ENCODE results near the gene PNPLA5.
"Not testable (repeated sequence)": the region's sequence is repeated elsewhere in the genome, so short reads cannot be mapped to it uniquely, and the experiment has no call there.

Gene PNPLA5

DNA sequence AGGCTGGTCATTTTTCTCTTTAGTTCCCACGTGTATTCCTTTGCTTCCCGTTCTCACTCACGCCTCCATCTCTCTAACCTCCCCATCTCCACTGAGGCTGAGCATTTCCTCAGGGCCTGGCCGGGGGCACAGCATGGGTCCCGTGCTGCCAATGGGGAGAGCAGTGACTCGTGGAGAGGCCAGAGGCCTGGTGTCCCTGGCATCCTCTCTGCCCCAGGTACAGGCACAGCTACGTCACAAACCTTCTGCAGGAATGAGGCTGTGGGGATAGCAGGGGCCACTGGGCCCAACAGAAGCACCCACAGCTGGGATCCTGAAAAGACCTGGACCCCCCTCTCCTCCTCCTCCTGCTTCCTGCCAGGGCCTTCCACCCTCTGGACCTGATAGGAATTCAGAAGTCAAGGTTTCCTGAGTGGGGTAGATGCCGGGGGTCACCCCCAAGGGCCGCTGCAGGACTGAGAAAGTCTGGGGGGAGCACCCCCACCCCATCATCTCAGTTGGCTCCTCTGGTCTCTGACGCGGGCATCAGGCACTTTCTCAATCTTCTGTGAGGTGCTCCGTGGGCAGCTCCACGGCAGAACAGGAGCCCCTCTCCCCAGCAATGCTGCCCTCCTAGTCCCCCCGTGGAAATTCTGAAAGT is 11.8 kb downstream of the PNPLA5 start:
- no peak for DNase-seq

GRCh38 chr22:43878831-43879550 is 12.8 kb downstream of the PNPLA5 start:
- in situ Hi-C loops (cut with HindIII; ENCODE audit: low pct_ligation_motif_present, low sequenced_read_pairs), result no loop called here

More for the DNA sequence above, 11.8 kb downstream of the PNPLA5 start:
- in situ Hi-C loops (cut with HindIII; ENCODE audit: low pct_ligation_motif_present, low sequenced_read_pairs), result no loop called here
- H3K36me3 ChIP-seq (replicated peaks), result no peaks in the 10 kb centered on the region
- no peak for TF ChIP-seq CTCF (IDR thresholded peaks at IDR 0.05; ENCODE audit: low read depth, low read length, missing control alignments)
- H3K27ac ChIP-seq, result no peak overlapping the region
- peaks cover 2% of the 10 kb centered on the region for H3K27me3 ChIP-seq (replicated peaks)
- H3K4me3 ChIP-seq (ENCODE audit: low read depth, low read length), result no peak overlapping the region

GRCh38 chr22:43878079-43878795 is 13.6 kb downstream of the PNPLA5 start:
- no peak for TF ChIP-seq CTCF (IDR thresholded peaks at IDR 0.05; ENCODE audit: low read depth, low read length, missing control alignments)
- Histone ChIP-seq H3K27me3 (replicated peaks) (peaks cover 2% of the 10 kb centered on the region), H3K4me3 (ENCODE audit: low read depth, low read length) (no peak overlapping the region), H3K27ac (no peak overlapping the region), H3K36me3 (replicated peaks) (no peaks in the 10 kb centered on the region)
- in situ Hi-C loops (cut with HindIII; ENCODE audit: low pct_ligation_motif_present, low sequenced_read_pairs), result no loop called here
- DNase-seq, result no peak

More at GRCh38 chr22:43878831-43879550, 12.8 kb downstream of the PNPLA5 start:
- no peak overlapping the region for H3K4me3 ChIP-seq (ENCODE audit: low read depth, low read length)
- peaks cover 2% of the 10 kb centered on the region for H3K27me3 ChIP-seq (replicated peaks)
- no peaks in the 10 kb centered on the region for H3K36me3 ChIP-seq (replicated peaks)
- no peak for DNase-seq
- no peak for TF ChIP-seq CTCF (IDR thresholded peaks at IDR 0.05; ENCODE audit: low read depth, low read length, missing control alignments)
- no peak overlapping the region for H3K27ac ChIP-seq

- H3K4me3 ChIP-seq (ENCODE audit: low read depth, low read length), result no peak overlapping the region
- in situ Hi-C loops (cut with HindIII; ENCODE audit: low pct_ligation_motif_present, low sequenced_read_pairs), result no loop called here
- TF ChIP-seq CTCF (IDR thresholded peaks at IDR 0.05; ENCODE audit: low read depth, low read length, missing control alignments), result no peak
- H3K27ac ChIP-seq, result no peak overlapping the region
- H3K27me3 ChIP-seq (replicated peaks), result peaks cover 2% of the 10 kb centered on the region
- no peaks in the 10 kb centered on the region for H3K36me3 ChIP-seq (replicated peaks)
- DNase-seq, result no peak
Measured at GRCh38 chr22:43876866-43877509, 14.8 kb downstream of the PNPLA5 start.

DNA sequence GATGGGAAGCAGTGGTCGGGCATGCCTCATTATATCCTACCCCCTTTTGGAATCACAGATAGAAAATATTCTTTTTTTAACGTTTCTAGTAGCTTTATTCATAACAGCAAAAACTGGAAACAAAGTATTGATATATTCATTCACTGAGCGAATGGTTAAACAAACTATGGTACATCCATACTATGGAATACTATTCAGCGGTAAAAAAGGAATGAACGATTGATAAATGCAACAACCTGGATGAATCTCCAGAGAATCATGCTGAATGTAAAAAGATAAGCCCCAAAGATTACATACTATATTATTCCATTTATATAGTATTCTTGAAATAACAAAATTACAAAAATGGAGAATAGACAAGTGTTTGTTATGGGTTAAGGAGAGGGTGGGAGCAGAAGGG is 22.0 kb downstream of the PNPLA5 start:
- no peak for DNase-seq
- H3K36me3 ChIP-seq (replicated peaks), result no peaks in the 10 kb centered on the region
- no peak overlapping the region for H3K4me3 ChIP-seq (ENCODE audit: low read depth, low read length)
- in situ Hi-C loops (cut with HindIII; ENCODE audit: low pct_ligation_motif_present, low sequenced_read_pairs), result no loop called here
- no peak for TF ChIP-seq CTCF (IDR thresholded peaks at IDR 0.05; ENCODE audit: low read depth, low read length, missing control alignments)
- H3K27me3 ChIP-seq (replicated peaks), result no peaks in the 10 kb centered on the region
- H3K27ac ChIP-seq, result no peak overlapping the region

DNA sequence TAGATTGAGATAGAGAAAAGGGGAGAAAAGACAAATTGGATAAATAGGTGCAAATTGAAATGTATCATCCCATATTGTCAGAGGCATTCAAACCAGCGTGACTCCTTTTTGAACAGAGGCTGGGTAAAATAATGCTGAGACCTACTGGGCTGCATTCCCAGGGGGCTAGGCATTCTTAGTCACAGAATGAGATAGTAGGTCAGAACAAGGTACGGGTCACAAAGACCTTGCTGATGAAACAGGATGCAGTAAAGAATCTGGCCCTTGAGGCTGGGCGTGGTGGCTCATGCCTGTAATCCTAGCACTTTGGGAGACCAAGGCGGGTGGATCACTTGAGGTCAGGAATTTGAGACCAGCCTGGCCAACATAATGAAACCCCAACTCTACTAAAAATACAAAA is 22.8 kb downstream of the PNPLA5 start:
- DNase-seq; in situ Hi-C loops (cut with HindIII; ENCODE audit: low pct_ligation_motif_present, low sequenced_read_pairs); H3K27me3 ChIP-seq (replicated peaks); H3K36me3 ChIP-seq (replicated peaks); H3K4me3 ChIP-seq (ENCODE audit: low read depth, low read length); H3K27ac ChIP-seq: not testable (repeated sequence)

All from brain microvascular endothelial cell (primary cell).